HCT116 (cell line): ENCODE results near the gene CYP2B6. TPM values are rescaled to one million over a fixed set of nuclear protein-coding genes. Genes with fewer than 3 reads are reported as not detected.

ENCODE experiments used
- ATAC-seq: fragments of 200-7000 bp; cut with Tn5 transposase; 2 replicates; pipeline ENCODE4 v1.9.1; 2020; ENCODE audit warnings: mild to moderate bottlenecking, moderate library complexity
- BruUV-seq: library from RNA; stranded (reverse); fragments of 400-500 nt; replicated peaks from 2 replicates; lab custom pipeline; 2021; lab: Mats Ljungman, UMichigan
- CTCF ChIA-PET: fragments of 300-600 bp; sonication (Branson Sonifier 250); formaldehyde crosslinking; loops from one replicate; lab custom pipeline; 2021; ENCODE audit warnings: antibody characterized with exemption; lab: Charles Lee
- POLR2A ChIA-PET: fragments of 300-600, 350-600 bp; sonication (Branson Sonifier 250); formaldehyde crosslinking; loops from one replicate; lab custom pipeline; 2021; ENCODE audit warnings: antibody characterized with exemption; lab: Charles Lee
- RAD21 ChIA-PET, 2 experiments: fragments of 300-600 bp; sonication (Branson Sonifier 250); formaldehyde crosslinking; loops; one replicate each; lab custom pipeline; 2023; ENCODE audit warnings: low total read pairs in 2 of 2; ENCODE audit not compliant: uncharacterized antibody in 2 of 2, unreplicated experiment in 2 of 2, low non-redundant PET in 1 of 2; lab: Charles Lee
- DNase-seq: peaks from one replicate; pipeline ENCODE4 v3.0.0-alpha.2; 2010; ENCODE audit warnings: low read depth, low spot score
- H2AFZ ChIP-seq: fragments of 200-600 bp; shearing (Covaris generic), sonication (generic); 2 replicates; pipeline ENCODE4 v1.6.1; 2017; ENCODE audit warnings: low read depth, mixed run types, mixed read lengths, antibody characterized with exemption, low read length; ENCODE audit not compliant: poor library complexity, severe bottlenecking
- H3K27ac ChIP-seq: 2 replicates; pipeline ENCODE4 v1.5.1; 2012; ENCODE audit warnings: low read depth, low read length
- H3K27me3 ChIP-seq: fragments of 200-600 bp; sonication (generic); 2 replicates; pipeline ENCODE4 v1.6.1; 2016; ENCODE audit warnings: mixed run types, low read length, mixed read lengths; ENCODE audit not compliant: insufficient read depth
- H3K36me3 ChIP-seq, 2 experiments: fragments of 200-500 bp in 1 of 2; fragments of 200-600 bp in 1 of 2; sonication (Bioruptor generic) in 1 of 2; sonication (generic) in 1 of 2; 2 replicates each; pipeline versions ENCODE4 v1.5.1 to v1.6.1; 2014 to 2016; ENCODE audit warnings: low read length in 2 of 2, inconsistent platforms in 1 of 2, mixed read lengths in 1 of 2, mixed run types in 1 of 2; ENCODE audit not compliant: insufficient read depth in 2 of 2, control insufficient read depth in 1 of 2
- H3K4me1 ChIP-seq, 2 experiments: fragments of 200-600 bp in 1 of 2; sonication (generic) in 1 of 2; 2 replicates each; pipeline versions ENCODE4 v1.5.1 to v1.6.1; 2012 to 2017; ENCODE audit warnings: low read length in 2 of 2, inconsistent platforms in 1 of 2, mild to moderate bottlenecking in 1 of 2, mixed read lengths in 1 of 2, mixed run types in 1 of 2, moderate library complexity in 1 of 2; ENCODE audit not compliant: insufficient read depth in 2 of 2, control insufficient read depth in 1 of 2
- H3K4me2 ChIP-seq: fragments of 200-600 bp; sonication (generic); 2 replicates; pipeline ENCODE4 v1.6.1; 2017; ENCODE audit warnings: mixed run types, low read length, mixed read lengths
- H3K4me3 ChIP-seq, 2 experiments: fragments of 200-600 bp in 1 of 2; sonication (generic) in 1 of 2; replicated peaks in 1 of 2; 2 replicates each; pipeline ENCODE4 v1.5.1; 2011 to 2016; ENCODE audit warnings: low read length in 2 of 2, control low read depth in 1 of 2, low read depth in 1 of 2, mild to moderate bottlenecking in 1 of 2, mixed read lengths in 1 of 2, mixed run types in 1 of 2
- H3K79me2 ChIP-seq: fragments of 200-600 bp; sonication (generic); 2 replicates; pipeline ENCODE4 v1.6.1; 2017; ENCODE audit warnings: mild to moderate bottlenecking, mixed run types, low read length, moderate library complexity, mixed read lengths; ENCODE audit not compliant: insufficient read depth
- H3K9ac ChIP-seq: fragments of 200-600 bp; sonication (generic); 2 replicates; pipeline ENCODE4 v1.6.1; 2016; ENCODE audit warnings: low read length, mixed read lengths
- H3K9me2 ChIP-seq: fragments of 200-600 bp; sonication (generic), shearing (Covaris generic); 2 replicates; pipeline ENCODE4 v1.6.1; 2017; ENCODE audit warnings: mixed run types, mild to moderate bottlenecking, moderate library complexity; ENCODE audit not compliant: insufficient read depth
- H3K9me3 ChIP-seq, 2 experiments: fragments of 200-500 bp in 1 of 2; fragments of 200-600 bp in 1 of 2; sonication (Bioruptor generic) in 1 of 2; sonication (generic) in 1 of 2; 2 replicates each; pipeline ENCODE4 v1.6.1; 2014 to 2017; ENCODE audit warnings: low read length in 2 of 2, mixed read lengths in 2 of 2, inconsistent platforms in 1 of 2, low read depth in 1 of 2, mild to moderate bottlenecking in 1 of 2, mixed run types in 1 of 2, moderate library complexity in 1 of 2; ENCODE audit not compliant: control insufficient read depth in 1 of 2, insufficient read depth in 1 of 2
- H4K20me1 ChIP-seq: fragments of 200-600 bp; sonication (generic), shearing (Covaris generic); 2 replicates; pipeline ENCODE4 v1.6.1; 2017; ENCODE audit warnings: mixed run types, mild to moderate bottlenecking, moderate library complexity; ENCODE audit not compliant: insufficient read depth
- ATF3 ChIP-seq: IDR thresholded peaks from 2 replicates; pipeline ENCODE4 v1.6.1; 2012
- CTCF ChIP-seq, 3 experiments: fragments of 200-600 bp in 1 of 3; sonication (generic) in 1 of 3; IDR thresholded peaks in 2 of 3; conservative IDR thresholded peaks in 1 of 3; 2 replicates each; pipeline ENCODE4 v1.5.1; 2012 to 2017; ENCODE audit warnings: low read depth in 2 of 3, low read length in 2 of 3, antibody characterized with exemption in 1 of 3, borderline replicate concordance in 1 of 3, control low read depth in 1 of 3, mild to moderate bottlenecking in 1 of 3, mixed read lengths in 1 of 3, mixed run types in 1 of 3, moderate library complexity in 1 of 3; ENCODE audit not compliant: insufficient read depth in 1 of 3
- ELF1 ChIP-seq: IDR thresholded peaks from 2 replicates; pipeline ENCODE4 v1.6.1; 2012; ENCODE audit warnings: low read depth, borderline replicate concordance
- EZH2 ChIP-seq: fragments of 200-600 bp; sonication (generic); IDR thresholded peaks from 2 replicates; pipeline ENCODE4 v1.6.1; 2017; ENCODE audit warnings: antibody characterized with exemption, mixed run types
- EZH2phosphoT487 ChIP-seq: fragments of 200-600 bp; IDR thresholded peaks from 2 replicates; pipeline ENCODE4 v1.6.1; 2018; ENCODE audit warnings: antibody characterized with exemption, borderline replicate concordance
- FOSL1 ChIP-seq: IDR thresholded peaks from 2 replicates; pipeline ENCODE4 v1.6.1; 2012; ENCODE audit warnings: low read depth
- MAX ChIP-seq: IDR thresholded peaks from 2 replicates; pipeline ENCODE4 v1.6.1; 2012
- POLR2A ChIP-seq: IDR thresholded peaks from 2 replicates; pipeline ENCODE4 v1.7.0; 2011; ENCODE audit warnings: borderline replicate concordance; ENCODE audit not compliant: insufficient read depth, insufficient read length; ENCODE audit errors: extremely low read depth
- RAD21 ChIP-seq: IDR thresholded peaks from 2 replicates; pipeline ENCODE4 v1.6.1; 2012; ENCODE audit warnings: low read depth, mild to moderate bottlenecking
- SRF ChIP-seq: IDR thresholded peaks from 2 replicates; pipeline ENCODE4 v1.6.1; 2012; ENCODE audit warnings: low read depth
- TCF7L2 ChIP-seq: IDR thresholded peaks from 2 replicates; pipeline ENCODE4 v1.7.0; 2011; ENCODE audit warnings: borderline replicate concordance, inconsistent platforms; ENCODE audit not compliant: insufficient read depth, insufficient read length; ENCODE audit errors: extremely low read depth
- YY1 ChIP-seq: IDR thresholded peaks from 2 replicates; pipeline ENCODE4 v1.6.1; 2011; ENCODE audit warnings: low read length, low read depth, moderate library complexity, mild to moderate bottlenecking; ENCODE audit not compliant: insufficient replicate concordance; ENCODE audit errors: extremely low read depth
- ZBTB33 ChIP-seq: IDR thresholded peaks from 2 replicates; pipeline ENCODE4 v1.6.1; 2011; ENCODE audit warnings: mild to moderate bottlenecking, low read length, moderate library complexity; ENCODE audit not compliant: insufficient replicate concordance; ENCODE audit errors: extremely low read depth
- ZFX ChIP-seq: fragments of 450-650 bp; IDR thresholded peaks from 2 replicates; pipeline ENCODE4 v1.6.1; 2017
- intact Hi-C: fragments of 100-400 bp; cut with micrococcal nuclease; formaldehyde crosslinking; loops from 2 replicates; pipeline ENCODE4 v1.10.0; 2022
- total RNA-seq: library from RNA; stranded (reverse); gene quantifications from one replicate; pipeline ENCODE4 v1.2.1, GENCODE V29; 2021; ENCODE audit not compliant: unreplicated experiment

The CYP2B6 gene
- total RNA-seq, 1 experiment from 2014 or later, result 0.74 TPM

- no peak overlapping the region for H2AFZ ChIP-seq
- RAD21 ChIA-PET, result no interaction called here
- H3K4me2 ChIP-seq, result no peak overlapping the region
- no peak overlapping the region for H3K4me3 ChIP-seq
- TF ChIP-seq SRF (no peak), EZH2phosphoT487 (no peak), FOSL1 (no peak), TCF7L2 (no peak), ATF3 (no peak)
- TF ChIP-seq, all 23 proteins: peak for 0
- no peaks in the 10 kb centered on the region for H3K79me2 ChIP-seq
- H3K27me3 ChIP-seq, result peaks cover 27% of the 10 kb centered on the region; the same call in 1 of the 2 replicates
- H3K9me3 ChIP-seq, result no peaks in the 10 kb centered on the region
- H3K9me2 ChIP-seq, result no peaks in the 10 kb centered on the region
- BruUV-seq, result no TSS peak
- DNase-seq (no peak), ATAC-seq (no peak)
- no peaks in the 10 kb centered on the region for H4K20me1 ChIP-seq
- no peak overlapping the region for H3K27ac ChIP-seq
- H3K36me3 ChIP-seq, result no peaks in the 10 kb centered on the region
- POLR2A ChIA-PET, result no interaction called here
- H3K9ac ChIP-seq, result no peak overlapping the region
- CTCF ChIA-PET, result no interaction called here
- intact Hi-C loops, result no loop called here
- H3K4me1 ChIP-seq, result no peaks in the 10 kb centered on the region
Measured at GRCh38 chr19:41025871-41026270, 34.8 kb downstream of the CYP2B6 start.

- no peak for ATAC-seq
- BruUV-seq, result no TSS peak
- CTCF ChIA-PET, result no interaction called here
- TF ChIP-seq MAX (no peak), EZH2 (no peak), RAD21 (no peak), ZBTB33 (no peak), CTCF (IDR thresholded peaks at IDR 0.05 in 2 of 3, conservative IDR thresholded peaks at IDR 0.05 in 1 of 3; ENCODE audit: borderline replicate concordance in 1 of 3, insufficient read depth in 1 of 3, low read depth in 2 of 3, low read length in 2 of 3) (no peak), EZH2phosphoT487 (no peak), ZFX (no peak), POLR2A (no peak), YY1 (no peak), ELF1 (no peak), FOSL1 (no peak)
Measured at GRCh38 chr19:41027273-41027967, 36.3 kb downstream of the CYP2B6 start.

More at GRCh38 chr19:41027273-41027967, 36.3 kb downstream of the CYP2B6 start:
- no peak overlapping the region for H3K4me2 ChIP-seq
- DNase-seq, result no peak
- no peaks in the 10 kb centered on the region for H3K79me2 ChIP-seq
- no peaks in the 10 kb centered on the region for H3K9me2 ChIP-seq
- no peaks in the 10 kb centered on the region for H4K20me1 ChIP-seq
- no peak overlapping the region for H3K4me3 ChIP-seq
- H3K4me1 ChIP-seq, result no peaks in the 10 kb centered on the region
- H3K36me3 ChIP-seq, result no peaks in the 10 kb centered on the region
- intact Hi-C loops, result no loop called here
- ChIA-PET POLR2A (no interaction called here), RAD21 (no interaction called here)
- H3K9ac ChIP-seq, result no peak overlapping the region
- H3K27me3 ChIP-seq, result peaks cover 32% of the 10 kb centered on the region; the same call in 1 of the 2 replicates
- H2AFZ ChIP-seq, result no peak overlapping the region
- no peak overlapping the region for H3K27ac ChIP-seq
- no peaks in the 10 kb centered on the region for H3K9me3 ChIP-seq
